Coronary artery (tissue), 2 donors: Measurements from ENCODE around the gene SETD7.

Experiments
- DNase-seq: peaks from one replicate; pipeline ENCODE4 v3.0.0-alpha.2; 2017; ENCODE audit warnings: low spot score
- H3K27ac ChIP-seq, 2 donors: fragments of 200-600 bp; sonication (generic); one replicate each; pipeline ENCODE4 v1.5.1; 2016 to 2019
- H3K4me3 ChIP-seq: fragments of 200-600 bp; sonication (generic); 2 replicates; pipeline ENCODE4 v1.5.1; 2016; ENCODE audit warnings: mild to moderate bottlenecking, moderate library complexity
- CTCF ChIP-seq: fragments of 200-600 bp; sonication (generic); IDR thresholded peaks from one replicate; pipeline ENCODE4 v1.5.1; 2019; ENCODE audit warnings: antibody characterized with exemption

Gene SETD7

GRCh38 chr4:139562067-139562684, 6.2 kb upstream of the SETD7 start:
- DNase-seq, result no peak
- Histone ChIP-seq H3K27ac (no peak overlapping the region), H3K4me3 (no peak overlapping the region)
- no peak for TF ChIP-seq CTCF

- no peak for DNase-seq
- no peak for TF ChIP-seq CTCF
- H3K4me3 ChIP-seq, result no peak overlapping the region
- peak overlapping the region in 1 of 2 donors; percentile 50 for H3K27ac ChIP-seq
These were observed 4.5 kb upstream of the SETD7 start for GRCh38 chr4:139560406-139561104.

- H3K27ac ChIP-seq, result no peak overlapping the region
- no peak overlapping the region for H3K4me3 ChIP-seq
- no peak for TF ChIP-seq CTCF
These were observed 3.7 kb upstream of the SETD7 start for GRCh38 chr4:139559687-139560086.

GRCh38 chr4:139559089-139559479, 3.1 kb upstream of the SETD7 start:
- TF ChIP-seq CTCF, result no peak
- Histone ChIP-seq H3K4me3 (no peak overlapping the region), H3K27ac (no peak overlapping the region)
- DNase-seq, result no peak

More at GRCh38 chr4:139559687-139560086, 3.7 kb upstream of the SETD7 start:
- no peak for DNase-seq

GRCh38 chr4:139558235-139559088, 2.4 kb upstream of the SETD7 start:
- DNase-seq, result no peak
- Histone ChIP-seq H3K27ac (no peak overlapping the region), H3K4me3 (no peak overlapping the region)
- TF ChIP-seq CTCF, result no peak

- peak overlapping the region; percentile 98 for H3K27ac ChIP-seq
- DNase-seq, result no peak
- no peak for TF ChIP-seq CTCF
- H3K4me3 ChIP-seq, result peak overlapping the region; percentile 74
These were observed 1.6 kb upstream of the SETD7 start for GRCh38 chr4:139557556-139558110.
